Stimulated activated CD4-positive, alpha-beta T cell treated with anti-CD3 and anti-CD28 coated beads, Interleukin-4, amount 100 ng/mL, for 4 hours (primary cell): Measurements from ENCODE around the gene SYNC.

Experiments
- DNase-seq, 2 experiments: peaks; one replicate each; pipeline ENCODE4 v3.0.0-alpha.2; 2020

Gene SYNC

DNA sequence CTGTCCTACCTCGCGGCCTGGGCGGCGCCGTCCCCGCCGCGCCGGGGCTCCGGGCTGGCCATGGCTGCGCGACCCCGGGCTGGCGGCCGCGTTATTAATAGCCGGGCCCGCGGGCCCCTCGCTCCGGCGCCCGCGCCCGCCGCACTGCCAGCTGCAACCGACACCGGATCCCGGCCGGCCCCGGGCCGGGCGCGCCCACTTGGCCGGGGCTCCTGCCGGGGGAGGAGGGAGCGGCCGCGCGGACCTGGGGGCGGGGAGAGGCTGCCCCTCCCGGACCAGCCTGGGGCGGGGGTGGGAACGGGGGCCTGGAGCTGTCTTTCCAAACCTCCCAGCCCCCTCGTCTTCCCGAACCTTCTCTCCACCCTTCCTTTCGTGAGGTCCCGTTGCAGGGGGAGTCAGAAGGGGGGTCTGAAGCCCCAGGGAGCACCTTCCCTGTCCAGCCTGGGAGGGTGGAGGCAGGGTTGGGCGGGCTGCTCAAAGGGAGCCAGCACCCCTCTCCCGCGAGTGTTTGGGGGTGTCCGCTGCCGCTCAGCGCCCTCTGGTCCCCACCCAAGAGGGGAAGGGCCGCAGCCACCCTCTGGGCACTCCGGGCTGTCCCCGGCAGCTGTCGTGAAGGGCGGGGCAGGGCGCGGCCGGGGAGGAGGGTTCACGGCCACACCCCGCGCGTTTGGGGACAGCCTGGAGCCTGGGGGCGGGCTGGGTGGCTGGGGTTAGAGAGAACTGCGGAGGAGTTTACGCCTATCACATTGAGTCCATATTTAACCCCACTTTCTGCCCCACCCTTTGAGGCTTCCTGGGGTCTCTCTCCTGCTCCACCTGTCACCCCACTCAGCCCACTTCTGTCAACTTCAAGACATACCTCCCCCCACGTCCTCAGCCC is at the start of gene SYNC:
Gene SYNC, minus strand, starts transcription at position 172 of the 880 bp plus-strand sequence. Its CDS starts 110 bp downstream, at position 62.
- no peak for DNase-seq

DNA sequence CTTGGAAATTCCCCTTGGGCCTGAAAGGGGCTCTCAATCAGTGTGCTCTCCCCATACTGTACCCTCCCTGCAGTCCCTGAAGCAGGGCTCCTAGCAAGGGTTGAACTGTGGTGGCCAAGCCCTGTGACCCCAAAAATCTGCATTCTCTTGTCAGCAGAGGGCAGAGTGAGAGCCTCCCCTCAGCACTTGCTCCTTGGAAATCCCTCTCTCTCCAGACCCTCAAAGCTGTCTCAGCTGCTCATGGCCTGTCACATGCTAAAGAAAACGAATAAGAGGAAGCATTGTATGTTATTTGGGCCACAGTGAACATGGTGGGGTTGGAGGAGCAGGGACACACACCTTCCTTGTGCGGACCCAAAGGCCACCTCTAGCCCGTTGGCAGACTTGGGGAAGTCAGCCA is 47.2 kb upstream of the SYNC start:
- no peak for DNase-seq

DNA sequence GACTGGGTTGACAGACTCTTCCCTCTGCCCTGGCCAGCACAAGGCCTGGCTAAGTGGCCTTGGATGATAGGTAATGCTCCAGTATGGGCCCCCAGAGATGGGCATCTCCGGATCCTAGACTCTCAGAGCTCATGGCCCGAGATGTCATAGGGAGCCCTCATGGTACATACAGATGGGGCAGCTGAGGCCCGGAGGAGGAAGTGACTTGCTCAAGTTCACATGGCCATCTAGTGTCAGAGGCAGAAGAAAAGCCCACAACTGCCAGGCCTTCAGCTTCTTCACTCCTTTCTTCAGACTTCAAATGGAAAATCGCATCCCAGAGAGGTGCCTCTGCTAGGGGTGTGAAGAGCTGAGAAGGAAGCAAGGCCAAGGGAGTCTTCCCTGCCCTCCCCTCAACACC is 46.8 kb upstream of the SYNC start:
- DNase-seq, result no peak

DNA sequence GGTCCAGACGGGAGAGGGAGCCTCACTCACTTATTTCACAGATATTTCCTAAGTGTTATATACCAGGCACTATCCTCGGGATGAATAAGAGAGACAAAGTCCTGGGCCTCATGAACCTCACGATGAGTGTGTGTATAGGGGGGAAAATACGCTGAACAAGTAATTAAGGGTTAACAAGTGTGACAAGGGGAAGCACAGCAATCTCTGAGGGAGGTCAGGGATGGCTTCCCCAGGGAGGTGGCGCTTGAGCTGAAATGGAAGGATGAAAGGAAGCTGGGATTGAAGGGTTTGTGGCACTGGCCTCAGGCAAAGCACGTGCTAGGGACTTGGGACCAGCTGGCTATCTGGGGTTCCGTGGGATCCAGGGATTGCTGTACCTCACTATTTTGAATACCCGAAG is 46.4 kb upstream of the SYNC start:
- DNase-seq, result no peak

DNA sequence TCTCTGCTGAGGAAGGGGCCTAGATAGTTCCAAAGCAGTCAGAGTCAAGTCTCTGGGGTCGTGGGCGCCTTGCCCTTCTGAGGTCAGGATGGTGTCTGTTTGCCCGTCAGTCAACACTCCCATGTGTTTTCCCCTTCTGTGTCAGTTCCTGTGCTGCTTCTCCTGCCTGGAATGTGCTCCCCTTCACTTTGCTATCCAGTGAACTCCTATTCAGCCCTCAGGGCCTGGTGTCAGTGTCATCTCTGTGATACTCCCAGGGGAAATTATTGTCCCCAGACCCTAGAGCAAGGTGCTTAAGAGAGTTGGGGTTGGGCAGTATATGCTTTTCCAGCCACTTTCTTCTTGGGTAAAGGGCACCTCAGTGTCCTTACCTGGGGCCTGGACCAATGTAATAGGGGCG is 45.8 kb upstream of the SYNC start:
- no peak for DNase-seq

DNA sequence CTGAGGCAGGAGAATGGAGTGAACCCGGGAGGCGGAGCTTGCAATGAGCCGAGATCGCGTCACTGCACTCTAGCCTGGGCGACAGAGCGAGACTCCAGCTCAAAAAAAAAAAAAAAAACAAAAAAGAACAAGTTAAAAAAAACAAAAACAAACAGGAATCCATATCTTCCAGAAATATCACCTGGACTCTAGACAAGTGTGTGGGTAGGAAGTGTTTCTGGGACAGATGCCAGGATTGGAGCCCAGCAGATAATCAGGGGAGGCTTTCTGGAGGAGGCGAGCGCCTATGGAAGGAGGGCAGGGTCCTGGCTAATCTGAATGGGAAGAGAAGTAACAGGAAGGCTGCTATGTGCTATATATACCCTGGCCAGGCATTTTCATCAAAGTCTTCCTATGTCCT is 43.6 kb upstream of the SYNC start:
- DNase-seq, result no peak

DNA sequence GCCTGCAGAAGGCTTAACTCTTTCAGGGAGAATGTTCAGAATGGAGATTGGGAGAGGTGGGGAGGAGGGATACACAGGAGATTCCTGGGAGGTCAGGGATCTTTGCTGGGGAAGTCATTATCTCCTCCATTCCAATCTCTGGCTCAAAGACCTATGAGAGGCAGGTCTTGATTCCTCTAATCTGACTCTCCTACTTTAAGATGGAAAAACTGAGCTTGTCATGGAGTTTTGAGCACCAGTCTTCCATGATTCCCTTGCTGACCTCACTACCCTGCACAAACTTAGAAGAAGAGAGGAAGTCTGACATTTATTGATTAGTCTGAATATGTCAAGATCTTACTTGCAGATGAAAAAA is 41.5 kb upstream of the SYNC start:
- no peak for DNase-seq

DNA sequence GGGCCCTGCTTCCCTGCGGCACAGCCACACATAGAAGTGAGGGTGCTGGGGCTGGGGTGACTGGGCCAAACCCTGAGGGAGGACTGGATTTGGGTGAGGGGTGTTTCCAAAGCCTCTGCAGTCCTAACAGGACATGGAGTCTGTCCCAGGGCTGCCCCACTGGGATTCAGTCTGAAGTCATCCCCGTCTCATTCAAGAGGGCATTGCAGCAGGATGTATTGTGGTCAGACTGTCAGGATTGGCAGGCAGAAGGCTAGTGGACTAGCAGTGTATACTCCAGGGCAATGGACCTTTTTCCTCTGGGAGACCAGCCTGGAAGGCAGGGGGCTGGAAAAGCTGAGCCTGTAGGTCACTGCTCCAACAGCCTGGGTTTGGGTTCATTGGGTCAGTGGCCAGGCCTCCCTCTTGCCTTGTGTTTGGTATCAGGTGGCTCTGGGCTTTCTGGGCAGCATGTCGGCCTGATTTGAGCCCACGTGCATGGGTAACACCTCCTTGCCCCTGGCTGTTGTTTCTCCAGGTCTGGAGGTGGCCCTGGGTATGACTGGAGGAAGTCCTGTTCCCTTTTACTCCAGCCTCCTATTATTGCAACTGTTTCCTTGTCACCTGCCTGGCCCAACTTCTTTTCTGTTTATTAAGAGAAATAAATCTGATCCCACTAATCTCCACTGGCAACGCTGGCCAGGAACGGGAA is 41.0 kb upstream of the SYNC start:
- DNase-seq, result no peak

DNA sequence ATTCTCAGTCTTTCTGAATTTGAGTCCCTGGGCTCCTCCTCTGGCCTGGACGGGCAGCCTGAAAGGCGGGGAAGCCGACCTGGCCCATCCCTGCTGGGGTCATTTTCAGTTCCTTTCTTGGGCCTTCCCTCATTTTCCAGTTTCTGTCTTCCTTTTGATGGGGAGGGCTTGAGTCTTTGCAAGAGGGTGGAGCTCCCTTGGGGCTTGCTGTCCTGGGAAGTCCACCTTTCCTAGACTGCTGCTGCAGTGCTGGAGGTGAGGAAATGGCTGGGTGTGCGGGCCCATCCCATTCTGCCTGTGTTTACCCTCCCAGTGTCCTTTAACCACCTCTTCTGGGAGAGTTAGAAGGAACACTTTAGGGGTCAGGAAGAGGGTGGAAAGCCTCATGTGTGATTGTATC is 40.4 kb upstream of the SYNC start:
- no peak for DNase-seq

DNA sequence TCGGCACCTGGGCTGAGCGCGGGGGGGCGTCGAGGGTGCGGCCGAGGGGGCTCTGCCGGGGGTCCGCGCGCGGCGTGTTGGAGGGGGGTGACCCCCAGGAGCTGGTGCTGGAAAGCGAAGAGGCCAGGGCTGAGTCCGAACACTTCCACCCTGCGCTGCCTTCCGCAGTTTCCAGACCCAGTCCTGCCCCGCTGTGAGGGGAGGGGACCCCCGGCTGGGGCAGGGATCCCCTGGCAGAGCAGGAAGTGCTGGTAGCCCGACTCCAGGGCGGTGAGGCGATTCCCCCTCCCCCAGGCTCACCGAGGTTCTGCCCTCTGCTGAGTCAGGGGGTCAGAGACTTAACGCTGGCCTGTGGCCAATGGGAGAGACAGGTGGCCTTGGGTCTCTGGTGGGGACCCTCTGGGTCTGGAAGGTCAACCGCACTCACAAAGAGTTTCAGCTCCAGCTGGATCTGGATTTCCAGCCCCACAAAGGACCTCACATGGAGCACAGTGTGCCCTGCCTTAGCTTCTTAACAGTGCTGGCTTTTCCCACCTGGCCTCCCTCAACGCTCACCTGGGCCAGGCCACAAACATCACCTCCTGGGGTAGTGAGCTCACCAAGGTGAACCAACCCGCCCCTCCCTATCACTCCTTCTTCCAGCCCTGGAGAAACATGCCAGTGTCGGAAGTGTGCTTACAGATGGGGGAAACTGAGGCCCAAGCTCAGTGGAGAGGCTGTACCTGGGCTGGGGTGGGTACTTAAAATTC is 39.8 kb upstream of the SYNC start:
- no peak for DNase-seq

DNA sequence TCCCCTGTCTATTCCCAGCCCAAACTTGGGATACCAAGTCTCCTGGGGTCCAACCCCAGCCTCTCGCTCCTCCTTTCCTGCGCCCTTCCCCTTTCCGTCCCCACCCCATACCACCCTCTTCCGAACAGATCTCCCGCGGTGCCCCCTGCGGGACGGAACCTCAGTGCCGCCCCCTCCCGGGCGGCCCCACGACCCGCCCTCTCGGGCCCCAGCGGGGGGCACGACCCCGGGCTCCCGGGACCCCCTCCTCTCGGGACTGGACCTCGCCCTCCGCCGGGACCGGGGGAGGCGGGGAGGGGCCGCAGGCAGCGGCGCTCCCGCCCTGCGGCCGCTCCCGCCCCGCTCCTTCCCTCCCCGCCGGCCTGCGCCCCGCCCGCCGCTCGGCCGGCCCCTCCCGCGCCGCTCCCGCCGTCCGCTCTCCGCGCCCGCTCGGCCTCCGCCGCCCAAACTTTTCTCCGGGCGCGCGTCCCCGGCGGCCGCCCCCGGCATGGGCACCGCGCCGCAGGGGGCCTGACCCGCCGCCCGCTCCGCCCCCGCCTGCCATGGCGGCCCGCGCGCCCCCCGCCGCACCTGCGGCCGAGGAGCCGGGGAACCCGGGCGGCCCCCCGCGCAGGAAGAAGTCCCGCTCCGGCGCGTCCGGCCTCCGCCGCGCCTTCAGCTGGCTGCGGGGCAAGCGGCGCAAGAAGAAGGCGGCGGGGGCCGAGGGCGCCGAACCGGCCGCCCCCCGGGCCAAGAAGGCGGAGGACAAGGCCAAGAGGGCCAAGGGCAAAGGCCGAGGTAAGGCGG is 39.0 kb upstream of the SYNC start:
- DNase-seq, result no peak

DNA sequence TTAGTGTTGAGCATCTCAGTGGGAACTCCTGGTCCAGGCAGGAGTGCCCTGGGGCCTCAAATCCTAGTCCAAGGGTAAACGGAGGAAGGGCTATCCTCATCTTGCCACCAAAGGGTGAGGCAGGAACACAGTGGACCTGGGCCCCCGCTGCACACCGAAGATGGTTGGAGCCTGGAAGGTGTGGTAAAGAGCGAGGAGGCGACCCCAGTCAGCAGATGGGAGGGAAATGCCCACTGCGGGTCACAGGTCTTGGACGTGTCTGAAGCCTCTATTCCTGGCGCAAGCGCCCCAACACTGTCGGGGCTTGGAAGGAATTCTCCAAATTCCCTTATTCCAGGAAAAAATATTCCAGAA is 38.5 kb upstream of the SYNC start:
- no peak for DNase-seq

DNA sequence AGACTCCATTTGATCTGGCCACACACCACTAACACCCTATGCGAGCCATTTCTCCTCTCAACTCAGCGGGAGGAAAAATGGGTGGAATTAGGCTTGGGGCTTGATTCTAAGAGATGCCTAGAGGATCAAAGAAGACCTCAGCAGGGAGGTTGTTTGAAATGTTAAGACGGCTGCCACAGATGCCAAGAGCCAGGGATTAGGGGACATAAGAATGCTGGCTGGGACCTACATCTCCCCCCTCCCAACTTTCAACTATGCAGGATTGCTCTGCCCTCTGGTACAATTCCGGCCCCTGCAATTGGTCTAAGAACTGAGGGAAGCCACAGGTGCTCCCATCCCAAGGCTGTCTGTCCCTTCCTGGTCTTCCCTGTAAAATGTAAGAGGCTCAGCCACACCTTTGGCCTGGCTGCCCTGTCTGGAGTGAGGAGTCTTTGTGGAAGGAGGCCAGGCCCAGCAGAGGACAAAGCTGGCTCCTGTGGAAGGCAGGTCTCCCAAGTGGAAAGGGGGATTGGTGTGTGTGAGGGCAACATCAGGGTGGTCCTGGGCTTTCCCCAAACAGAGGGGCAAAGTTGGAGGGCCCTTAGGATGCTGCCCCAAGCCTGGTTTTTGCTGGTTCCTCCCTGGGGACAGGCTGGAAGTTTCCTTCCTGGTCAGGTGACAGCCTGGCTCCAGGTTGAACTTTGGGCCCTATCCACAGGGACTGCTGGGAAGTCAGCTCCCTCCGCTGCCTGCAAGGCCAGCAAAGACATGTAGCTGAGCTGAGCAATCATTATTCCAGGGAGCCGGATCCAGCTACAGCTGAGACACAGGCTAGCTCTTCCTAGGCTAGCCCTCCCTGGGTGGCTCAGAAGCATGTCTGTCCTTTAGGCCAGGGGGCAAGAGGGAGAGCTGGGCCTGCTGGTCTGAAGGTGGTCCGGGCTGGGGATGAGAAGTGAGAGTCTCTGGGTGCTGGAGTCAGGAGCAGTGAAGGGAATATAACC is 34.5 kb upstream of the SYNC start:
- no peak for DNase-seq

DNA sequence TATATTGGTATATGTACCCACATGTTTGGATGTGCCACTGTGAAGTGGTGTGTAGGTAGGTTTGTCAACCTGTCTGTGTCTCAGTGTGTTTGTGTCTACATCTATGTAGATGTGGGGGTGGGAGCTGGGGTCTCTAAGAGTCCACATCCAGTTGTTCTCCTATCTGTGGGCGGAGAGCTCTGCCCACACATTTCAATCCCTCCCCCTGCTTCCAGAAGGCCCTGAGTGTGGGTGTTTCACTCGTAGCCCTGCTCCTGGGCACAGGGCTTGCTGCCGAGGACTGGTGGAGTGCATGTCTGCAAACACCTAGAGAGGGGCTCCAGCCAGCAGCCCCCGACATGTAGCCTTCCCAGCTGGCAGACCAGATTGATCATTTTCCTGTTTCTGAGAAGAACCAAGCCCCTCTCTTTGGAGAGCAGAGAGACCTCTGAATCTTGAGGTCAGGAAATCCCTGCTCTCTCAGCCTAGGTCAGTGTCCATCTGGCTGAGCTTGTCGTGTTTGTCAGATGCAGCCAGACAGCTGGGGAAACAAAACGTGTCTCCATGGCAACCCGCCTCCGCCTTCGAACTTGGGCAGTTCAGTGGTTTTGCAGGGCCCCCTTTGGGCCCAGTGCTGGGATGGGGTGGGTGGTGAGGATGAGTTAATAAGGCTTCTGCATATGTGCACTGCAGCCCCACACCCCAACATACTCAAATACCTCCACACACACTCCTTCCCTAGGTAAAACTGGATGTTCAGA is 31.2 kb upstream of the SYNC start:
- no peak for DNase-seq

DNA sequence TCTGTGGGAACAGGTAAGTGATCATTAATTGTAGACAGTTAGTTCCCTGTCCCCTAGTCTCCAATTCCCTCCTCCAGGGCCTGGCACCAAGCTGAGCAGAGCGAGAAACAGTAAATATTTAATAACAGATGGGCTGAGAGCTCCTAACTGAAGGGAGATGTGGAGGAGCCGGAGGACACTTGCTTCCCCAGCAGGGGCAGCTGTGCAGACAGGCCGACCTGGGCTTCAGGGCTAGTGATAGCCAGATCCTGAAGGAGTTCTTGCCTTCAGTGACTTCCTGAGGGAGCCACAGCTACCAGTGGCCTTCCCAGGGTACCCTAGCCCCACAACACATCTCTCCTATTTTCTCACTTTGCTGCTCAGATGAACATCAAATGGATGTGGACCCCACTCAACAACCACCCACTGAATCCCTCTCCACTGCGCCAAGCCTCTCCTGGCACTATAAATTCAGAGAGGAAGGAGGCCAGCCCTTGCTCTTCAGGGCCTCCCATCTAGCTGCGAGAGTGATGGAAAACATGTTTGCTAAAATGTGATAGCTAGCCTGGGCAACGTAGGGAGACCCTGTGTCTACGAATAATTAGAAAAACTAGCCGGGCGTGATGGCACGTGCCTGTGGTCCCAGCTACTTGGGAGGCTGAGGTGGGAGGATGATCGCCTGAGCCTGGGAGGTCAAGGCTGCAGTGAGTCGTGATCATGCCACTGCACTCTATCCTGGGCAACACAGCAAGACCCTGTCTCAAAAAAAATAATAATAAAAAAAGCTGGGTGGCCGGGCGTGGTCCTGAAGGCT is 26.9 kb upstream of the SYNC start:
- no peak for DNase-seq

DNA sequence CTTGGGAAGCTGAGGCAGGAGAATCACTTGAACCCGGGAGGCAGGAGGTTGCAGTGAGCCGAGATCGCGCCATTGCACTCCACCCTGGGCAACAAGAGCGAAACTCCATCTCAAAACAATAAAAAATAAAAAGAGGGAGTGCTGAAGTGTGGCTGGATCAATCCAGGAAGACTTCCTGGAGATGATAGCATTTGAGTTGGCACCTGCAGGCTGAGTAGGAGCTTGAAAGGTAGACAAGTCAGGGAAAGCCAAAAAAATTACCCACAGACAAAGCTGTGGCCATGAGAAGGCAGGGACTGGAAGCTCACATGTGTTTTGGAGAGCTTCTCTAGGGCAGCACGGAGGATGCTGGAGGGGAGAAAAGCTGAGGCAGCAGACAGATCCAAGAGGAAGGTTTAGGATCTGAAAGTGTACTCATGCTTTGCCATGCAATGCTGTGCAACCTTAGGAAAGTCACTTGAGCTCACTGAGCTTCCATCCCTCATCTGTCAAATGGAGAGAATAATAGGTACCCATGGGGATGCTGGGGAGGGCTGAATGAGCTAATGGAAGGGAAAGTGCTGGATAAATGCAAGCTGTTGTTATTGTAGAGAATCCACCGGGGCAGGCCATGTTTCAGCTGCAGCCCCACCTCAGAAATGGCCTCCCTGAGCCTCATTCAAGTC is 26.0 kb upstream of the SYNC start:
- DNase-seq, result no peak

DNA sequence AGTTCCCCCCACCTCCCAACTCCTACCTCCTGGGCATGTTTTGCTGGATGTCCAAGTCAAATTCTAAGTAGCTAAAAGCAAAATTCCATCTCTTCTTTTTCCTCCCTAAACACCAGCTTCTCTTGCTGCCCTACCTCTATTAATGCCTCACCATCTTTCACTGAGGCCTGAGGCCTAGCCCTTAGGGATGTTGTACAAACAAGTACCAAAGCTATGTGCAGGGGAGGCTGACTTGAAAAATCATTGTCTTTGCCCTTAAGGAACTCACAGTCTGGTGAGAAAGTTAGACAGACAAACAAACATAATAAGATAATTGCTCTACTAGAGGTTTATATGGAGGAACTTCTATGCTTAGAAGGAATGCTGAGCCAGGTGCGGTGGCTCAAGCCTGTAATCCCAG is 25.3 kb upstream of the SYNC start:
- no peak for DNase-seq

DNA sequence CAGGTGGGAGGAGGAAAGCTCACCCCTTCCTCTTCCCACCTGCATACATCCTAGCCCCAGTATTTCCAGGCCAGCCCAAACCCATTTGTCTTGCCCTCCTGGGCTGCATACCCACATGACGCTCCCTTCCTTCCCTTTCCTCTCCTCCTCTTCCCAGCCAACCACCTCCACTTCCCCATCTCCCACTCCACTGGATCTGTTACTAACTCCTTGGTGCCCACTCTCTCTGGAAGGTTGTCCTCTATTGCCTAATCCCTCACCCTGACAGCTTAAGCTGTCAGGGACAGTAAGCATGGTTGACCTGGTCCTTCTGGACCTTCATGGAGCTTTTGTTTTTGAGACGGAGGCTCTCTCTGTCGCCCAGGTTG is 23.0 kb upstream of the SYNC start:
- DNase-seq, result no peak
